Hepatocyte (in vitro differentiated cells): Measurements from ENCODE around the gene ENTR1. TPM values are rescaled to one million over a fixed set of nuclear protein-coding genes. Genes with fewer than 3 reads are reported as not detected.

Experiments
- DNase-seq: peaks from one replicate; pipeline ENCODE4 v3.0.0-alpha.2; 2016; ENCODE audit warnings: low spot score
- H2AFZ ChIP-seq: fragments of 200-600 bp; sonication (generic); 2 replicates; pipeline ENCODE4 v1.6.0; 2016; ENCODE audit warnings: antibody characterized with exemption, mild to moderate bottlenecking
- H3K27ac ChIP-seq: fragments of 200-600 bp; sonication (generic); 2 replicates; pipeline ENCODE4 v1.5.1; 2016; ENCODE audit warnings: mild to moderate bottlenecking
- H3K27me3 ChIP-seq: fragments of 200-600 bp; sonication (generic); 2 replicates; pipeline ENCODE4 v1.6.1; 2016
- H3K36me3 ChIP-seq: fragments of 200-600 bp; sonication (generic); replicated peaks from 2 replicates; pipeline ENCODE4 v1.5.1; 2016; ENCODE audit warnings: low read depth; ENCODE audit not compliant: insufficient read depth
- H3K4me1 ChIP-seq: fragments of 200-600 bp; sonication (generic); 2 replicates; pipeline ENCODE4 v1.5.1; 2016; ENCODE audit warnings: mild to moderate bottlenecking, moderate library complexity; ENCODE audit not compliant: insufficient read depth
- H3K4me2 ChIP-seq: fragments of 200-600 bp; sonication (generic); 2 replicates; pipeline ENCODE4 v1.6.0; 2016
- H3K4me3 ChIP-seq: fragments of 200-600 bp; sonication (generic); 2 replicates; pipeline ENCODE4 v1.5.1; 2016; ENCODE audit warnings: mild to moderate bottlenecking
- H3K79me2 ChIP-seq: fragments of 200-600 bp; sonication (generic); 2 replicates; pipeline ENCODE4 v1.6.0; 2017; ENCODE audit warnings: mild to moderate bottlenecking
- H3K9me2 ChIP-seq: fragments of 200-600 bp; sonication (generic); replicated peaks from 2 replicates; pipeline ENCODE4 v1.6.0; 2017; ENCODE audit warnings: mild to moderate bottlenecking; ENCODE audit not compliant: insufficient read depth
- H3K9me3 ChIP-seq: fragments of 200-600 bp; sonication (generic); 2 replicates; pipeline ENCODE4 v1.5.1; 2016; ENCODE audit warnings: low read depth, mild to moderate bottlenecking
- H4K20me1 ChIP-seq: fragments of 200-600 bp; sonication (generic); 2 replicates; pipeline ENCODE4 v1.6.0; 2016; ENCODE audit warnings: mild to moderate bottlenecking; ENCODE audit not compliant: insufficient read depth, poor library complexity, severe bottlenecking
- EZH2 ChIP-seq: fragments of 200-600 bp; sonication (generic); IDR thresholded peaks from 2 replicates; pipeline ENCODE4 v1.6.1; 2016; ENCODE audit warnings: antibody characterized with exemption, mild to moderate bottlenecking, borderline replicate concordance
- EZH2phosphoT487 ChIP-seq: fragments of 200-600 bp; sonication (generic); IDR thresholded peaks from one replicate; pipeline ENCODE4 v1.6.1; 2018; ENCODE audit warnings: antibody characterized with exemption, mild to moderate bottlenecking, low read depth, moderate library complexity; ENCODE audit not compliant: unreplicated experiment, severe bottlenecking
- WGBS: methylation state at CpG from one replicate; pipeline ENCODE4 v1.1.6; 2016; ENCODE audit warnings: low lambda C conversion rate; ENCODE audit errors: missing lambda C conversion rate; 5-methylcytosine and 5-hydroxymethylcytosine counted together
- polyA plus RNA-seq: library from polyadenylated mRNA; unstranded; fragments of >200 nt; fragmentation: Nextera tagmentation; extraction: Ambion mirVana; gene quantifications from 2 replicates; pipeline ENCODE4 v1.2.1, GENCODE V29; 2016
- total RNA-seq: library from RNA; depleted of rRNA; stranded (reverse); fragments of >200 nt; gene quantifications from 2 replicates; pipeline ENCODE4 v1.2.3, GENCODE V29; 2014
- TF ChIP-seq, protein P1 (sequence below): fragments of 200-600 bp; sonication (generic); IDR thresholded peaks from 2 replicates; pipeline ENCODE4 v1.5.1; 2016; ENCODE audit warnings: antibody characterized with exemption, mild to moderate bottlenecking; ENCODE audit not compliant: poor library complexity

ENTR1 gene
- total and polyA plus RNA-seq, 2 experiments from 2014 or later = 33.5 to 50.1 TPM

DNA sequence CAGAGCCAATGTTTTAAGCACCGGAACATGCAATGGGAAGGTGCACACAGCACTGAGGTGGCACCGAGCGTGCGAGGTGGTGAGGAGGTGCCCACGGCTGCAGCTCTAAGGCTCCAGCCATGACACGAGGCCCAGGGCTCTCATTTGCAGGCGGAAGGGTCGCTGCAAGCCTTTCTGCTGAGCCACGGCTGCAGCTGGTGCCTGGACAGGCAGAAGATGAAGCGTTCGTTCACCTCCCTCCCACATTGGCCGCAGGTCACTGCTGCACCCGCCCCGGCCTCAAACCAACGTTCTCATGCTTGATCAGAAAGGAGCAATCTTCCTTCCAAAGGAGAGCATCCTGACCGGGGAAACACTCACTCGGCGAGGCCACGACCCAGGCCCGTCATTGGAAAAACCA, 33.7 kb upstream of the ENTR1 start:
- Histone ChIP-seq H3K79me2 (peaks cover 4% of the 10 kb centered on the region), H3K4me2 (no peak overlapping the region), H3K27ac (no peak overlapping the region), H4K20me1 (peaks cover 9% of the 10 kb centered on the region), H2AFZ (no peak overlapping the region), H3K27me3 (no peaks in the 10 kb centered on the region), H3K9me3 (no peaks in the 10 kb centered on the region), H3K9me2 (no peaks in the 10 kb centered on the region), H3K4me3 (no peak overlapping the region), H3K4me1 (no peaks in the 10 kb centered on the region), H3K36me3 (no peaks in the 10 kb centered on the region)
- TF ChIP-seq, protein P1, sequence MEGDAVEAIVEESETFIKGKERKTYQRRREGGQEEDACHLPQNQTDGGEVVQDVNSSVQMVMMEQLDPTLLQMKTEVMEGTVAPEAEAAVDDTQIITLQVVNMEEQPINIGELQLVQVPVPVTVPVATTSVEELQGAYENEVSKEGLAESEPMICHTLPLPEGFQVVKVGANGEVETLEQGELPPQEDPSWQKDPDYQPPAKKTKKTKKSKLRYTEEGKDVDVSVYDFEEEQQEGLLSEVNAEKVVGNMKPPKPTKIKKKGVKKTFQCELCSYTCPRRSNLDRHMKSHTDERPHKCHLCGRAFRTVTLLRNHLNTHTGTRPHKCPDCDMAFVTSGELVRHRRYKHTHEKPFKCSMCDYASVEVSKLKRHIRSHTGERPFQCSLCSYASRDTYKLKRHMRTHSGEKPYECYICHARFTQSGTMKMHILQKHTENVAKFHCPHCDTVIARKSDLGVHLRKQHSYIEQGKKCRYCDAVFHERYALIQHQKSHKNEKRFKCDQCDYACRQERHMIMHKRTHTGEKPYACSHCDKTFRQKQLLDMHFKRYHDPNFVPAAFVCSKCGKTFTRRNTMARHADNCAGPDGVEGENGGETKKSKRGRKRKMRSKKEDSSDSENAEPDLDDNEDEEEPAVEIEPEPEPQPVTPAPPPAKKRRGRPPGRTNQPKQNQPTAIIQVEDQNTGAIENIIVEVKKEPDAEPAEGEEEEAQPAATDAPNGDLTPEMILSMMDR = no peak
- TF ChIP-seq EZH2 (no peak), EZH2phosphoT487 (no peak)
- no peak for DNase-seq
- 95% methylated on average over 19 of the region's 20 CpGs for WGBS

DNA sequence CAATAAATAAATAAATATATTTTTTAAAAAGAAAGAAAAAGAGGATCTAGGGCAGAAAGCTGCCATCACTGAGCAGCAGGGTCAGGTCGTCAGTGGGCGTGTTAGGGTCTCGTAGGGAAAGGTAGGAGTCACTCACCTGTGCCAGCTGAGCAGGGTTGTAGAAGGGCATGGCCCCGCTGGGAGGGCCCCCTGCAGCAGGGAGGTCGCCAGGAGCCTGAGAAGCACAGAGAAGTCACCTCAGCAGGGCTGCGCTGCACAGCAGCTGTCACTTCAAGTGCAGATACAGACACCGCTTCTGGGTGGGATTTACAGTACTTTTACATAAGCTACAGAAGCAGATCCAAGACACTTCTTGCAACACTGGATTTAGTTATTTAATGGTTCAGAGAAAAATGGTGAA, 33.3 kb upstream of the ENTR1 start:
- H3K36me3 ChIP-seq = no peaks in the 10 kb centered on the region
- 97% methylated on average over 7 of the region's 7 CpGs for WGBS
- no peak for DNase-seq
- peaks cover 9% of the 10 kb centered on the region for H4K20me1 ChIP-seq
- no peak overlapping the region for H3K27ac ChIP-seq
- H3K9me2 ChIP-seq = no peaks in the 10 kb centered on the region
- H3K4me1 ChIP-seq = no peaks in the 10 kb centered on the region
- H3K9me3 ChIP-seq = no peaks in the 10 kb centered on the region
- H3K79me2 ChIP-seq = peaks cover 8% of the 10 kb centered on the region
- no peak overlapping the region for H3K4me3 ChIP-seq
- TF ChIP-seq EZH2 = no peak
- no peak for TF ChIP-seq EZH2phosphoT487
- TF ChIP-seq, protein P1 = no peak
- H3K4me2 ChIP-seq = no peak overlapping the region
- H3K27me3 ChIP-seq = no peaks in the 10 kb centered on the region
- no peak overlapping the region for H2AFZ ChIP-seq

DNA sequence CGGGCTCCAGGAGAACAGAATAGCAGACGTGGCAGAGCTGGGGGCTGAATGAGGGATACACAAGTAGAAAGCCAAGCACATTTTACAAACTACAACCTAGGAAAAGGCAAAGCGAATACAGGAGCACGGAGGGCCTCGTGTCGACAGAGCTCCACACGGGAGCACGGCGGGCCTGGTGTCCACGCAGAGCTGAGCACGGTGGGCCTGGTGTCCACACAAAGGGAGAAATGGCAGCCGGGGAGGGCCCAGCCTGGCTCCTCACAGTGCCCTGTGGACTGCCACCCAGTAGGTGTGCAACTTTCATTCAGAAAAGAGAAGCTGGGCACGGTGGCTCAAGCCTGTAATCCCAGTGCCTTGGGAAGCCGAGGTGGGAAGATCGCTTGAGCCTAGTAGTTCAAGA, 32.7 kb upstream of the ENTR1 start:
- H3K4me2 ChIP-seq = no peak overlapping the region
- H3K79me2 ChIP-seq = peaks cover 14% of the 10 kb centered on the region
- no peak overlapping the region for H3K4me3 ChIP-seq
- H3K9me3 ChIP-seq = no peaks in the 10 kb centered on the region
- H3K4me1 ChIP-seq = peaks cover 4% of the 10 kb centered on the region
- H3K27me3 ChIP-seq = no peaks in the 10 kb centered on the region
- no peak for DNase-seq
- TF ChIP-seq EZH2phosphoT487 (no peak), EZH2 (no peak)
- TF ChIP-seq, protein P1 = no peak
- peaks cover 10% of the 10 kb centered on the region for H4K20me1 ChIP-seq
- no peaks in the 10 kb centered on the region for H3K9me2 ChIP-seq
- WGBS = 94% methylated on average over 15 of the region's 15 CpGs
- no peak overlapping the region for H3K27ac ChIP-seq
- no peak overlapping the region for H2AFZ ChIP-seq
- H3K36me3 ChIP-seq = no peaks in the 10 kb centered on the region

DNA sequence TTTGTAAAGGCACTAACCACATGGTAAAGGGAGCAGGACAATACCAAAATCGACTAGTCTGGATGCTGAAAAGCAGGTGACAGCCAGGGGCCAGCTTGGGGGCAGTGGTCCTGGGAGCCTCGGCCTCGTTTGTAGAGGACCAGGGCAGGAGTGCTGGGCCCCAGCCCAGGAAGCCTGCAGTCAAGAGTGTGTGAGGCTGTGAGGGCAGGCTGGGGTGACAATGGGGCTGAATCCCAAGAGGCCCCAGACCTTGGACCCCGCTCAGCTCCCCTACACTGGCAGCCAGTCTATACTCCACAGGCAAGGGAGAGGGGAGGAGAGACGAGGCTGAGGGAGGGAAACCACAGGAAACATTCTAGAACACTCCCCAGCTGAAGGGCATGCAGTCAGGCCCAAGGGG, 31.9 kb upstream of the ENTR1 start:
- Histone ChIP-seq H3K9me2 (no peaks in the 10 kb centered on the region), H3K27ac (no peak overlapping the region), H3K79me2 (peaks cover 22% of the 10 kb centered on the region), H3K4me3 (no peak overlapping the region), H2AFZ (no peak overlapping the region), H3K27me3 (no peaks in the 10 kb centered on the region), H3K9me3 (no peaks in the 10 kb centered on the region), H3K36me3 (no peaks in the 10 kb centered on the region), H3K4me2 (no peak overlapping the region), H4K20me1 (peaks cover 18% of the 10 kb centered on the region), H3K4me1 (peaks cover 11% of the 10 kb centered on the region)
- WGBS = 91% methylated on average over 5 of the region's 5 CpGs
- no peak for DNase-seq
- TF ChIP-seq EZH2 = no peak
- TF ChIP-seq EZH2phosphoT487 = no peak
- TF ChIP-seq, protein P1 = no peak
